Measurements from ENCODE around the gene CYYR1.

CYYR1 gene

GRCh38 chr21:26445440-26445839, 127.6 kb downstream of the CYYR1 start:
- Histone ChIP-seq H3K9me3 (ENCODE audit: control insufficient read depth, low read length) (no peaks in the 10 kb centered on the region), H3K4me3 (ENCODE audit: low read length) (no peak overlapping the region)

GRCh38 chr21:26444646-26445045, 128.4 kb downstream of the CYYR1 start:
- Histone ChIP-seq H3K4me1 (ENCODE audit: control insufficient read depth, insufficient read depth, low read length) (no peaks in the 10 kb centered on the region), H3K36me3 (ENCODE audit: control insufficient read depth, insufficient read depth, low read length) (no peaks in the 10 kb centered on the region), H3K9ac (ENCODE audit: low read length) (no peak overlapping the region), H3K27me3 (ENCODE audit: control insufficient read depth, insufficient read depth, low read length) (no peaks in the 10 kb centered on the region), H3K4me3 (ENCODE audit: low read length) (no peak overlapping the region), H3K9me3 (ENCODE audit: control insufficient read depth, low read length) (no peaks in the 10 kb centered on the region)

More at GRCh38 chr21:26445440-26445839, 127.6 kb downstream of the CYYR1 start:
- no peaks in the 10 kb centered on the region for H3K4me1 ChIP-seq (ENCODE audit: control insufficient read depth, insufficient read depth, low read length)
- no peaks in the 10 kb centered on the region for H3K36me3 ChIP-seq (ENCODE audit: control insufficient read depth, insufficient read depth, low read length)
- H3K27me3 ChIP-seq (ENCODE audit: control insufficient read depth, insufficient read depth, low read length) = no peaks in the 10 kb centered on the region
- no peak overlapping the region for H3K9ac ChIP-seq (ENCODE audit: low read length)

GRCh38 chr21:26443867-26444266, 129.2 kb downstream of the CYYR1 start:
- no peaks in the 10 kb centered on the region for H3K27me3 ChIP-seq (ENCODE audit: control insufficient read depth, insufficient read depth, low read length)
- no peaks in the 10 kb centered on the region for H3K36me3 ChIP-seq (ENCODE audit: control insufficient read depth, insufficient read depth, low read length)
- no peaks in the 10 kb centered on the region for H3K9me3 ChIP-seq (ENCODE audit: control insufficient read depth, low read length)

GRCh38 chr21:26443291-26443690, 129.8 kb downstream of the CYYR1 start:
- Histone ChIP-seq H3K4me1 (ENCODE audit: control insufficient read depth, insufficient read depth, low read length) (no peaks in the 10 kb centered on the region), H3K4me3 (ENCODE audit: low read length) (no peak overlapping the region), H3K36me3 (ENCODE audit: control insufficient read depth, insufficient read depth, low read length) (no peaks in the 10 kb centered on the region), H3K27me3 (ENCODE audit: control insufficient read depth, insufficient read depth, low read length) (no peaks in the 10 kb centered on the region), H3K9me3 (ENCODE audit: control insufficient read depth, low read length) (no peaks in the 10 kb centered on the region), H3K9ac (ENCODE audit: low read length) (no peak overlapping the region)

More at GRCh38 chr21:26443867-26444266, 129.2 kb downstream of the CYYR1 start:
- Histone ChIP-seq H3K4me3 (ENCODE audit: low read length) (no peak overlapping the region), H3K4me1 (ENCODE audit: control insufficient read depth, insufficient read depth, low read length) (no peaks in the 10 kb centered on the region), H3K9ac (ENCODE audit: low read length) (no peak overlapping the region)

- Histone ChIP-seq H3K9me3 (ENCODE audit: control insufficient read depth, low read length) (no peaks in the 10 kb centered on the region), H3K9ac (ENCODE audit: low read length) (no peak overlapping the region), H3K4me3 (ENCODE audit: low read length) (no peak overlapping the region)
These were observed 131.9 kb downstream of the CYYR1 start for GRCh38 chr21:26441149-26441548.

GRCh38 chr21:26438976-26439375, 134.1 kb downstream of the CYYR1 start:
- Histone ChIP-seq H3K27me3 (ENCODE audit: control insufficient read depth, insufficient read depth, low read length) (no peaks in the 10 kb centered on the region), H3K9me3 (ENCODE audit: control insufficient read depth, low read length) (no peaks in the 10 kb centered on the region), H3K4me1 (ENCODE audit: control insufficient read depth, insufficient read depth, low read length) (no peaks in the 10 kb centered on the region), H3K36me3 (ENCODE audit: control insufficient read depth, insufficient read depth, low read length) (no peaks in the 10 kb centered on the region), H3K9ac (ENCODE audit: low read length) (no peak overlapping the region), H3K4me3 (ENCODE audit: low read length) (no peak overlapping the region)

More at GRCh38 chr21:26441149-26441548, 131.9 kb downstream of the CYYR1 start:
- no peaks in the 10 kb centered on the region for H3K36me3 ChIP-seq (ENCODE audit: control insufficient read depth, insufficient read depth, low read length)
- H3K27me3 ChIP-seq (ENCODE audit: control insufficient read depth, insufficient read depth, low read length) = no peaks in the 10 kb centered on the region
- no peaks in the 10 kb centered on the region for H3K4me1 ChIP-seq (ENCODE audit: control insufficient read depth, insufficient read depth, low read length)

GRCh38 chr21:26437326-26438009, 135.6 kb downstream of the CYYR1 start:
- Histone ChIP-seq H3K36me3 (ENCODE audit: control insufficient read depth, insufficient read depth, low read length) (no peaks in the 10 kb centered on the region), H3K27me3 (ENCODE audit: control insufficient read depth, insufficient read depth, low read length) (no peaks in the 10 kb centered on the region), H3K9ac (ENCODE audit: low read length) (no peak overlapping the region), H3K4me3 (ENCODE audit: low read length) (no peak overlapping the region), H3K9me3 (ENCODE audit: control insufficient read depth, low read length) (no peaks in the 10 kb centered on the region), H3K4me1 (ENCODE audit: control insufficient read depth, insufficient read depth, low read length) (no peaks in the 10 kb centered on the region)

- no peak overlapping the region for H3K9ac ChIP-seq (ENCODE audit: low read length)
- no peaks in the 10 kb centered on the region for H3K9me3 ChIP-seq (ENCODE audit: control insufficient read depth, low read length)
- no peaks in the 10 kb centered on the region for H3K36me3 ChIP-seq (ENCODE audit: control insufficient read depth, insufficient read depth, low read length)
- no peaks in the 10 kb centered on the region for H3K27me3 ChIP-seq (ENCODE audit: control insufficient read depth, insufficient read depth, low read length)
- H3K4me1 ChIP-seq (ENCODE audit: control insufficient read depth, insufficient read depth, low read length) = no peaks in the 10 kb centered on the region
- H3K4me3 ChIP-seq (ENCODE audit: low read length) = no peak overlapping the region
These were observed 139.7 kb downstream of the CYYR1 start for GRCh38 chr21:26433386-26433785.

- no peaks in the 10 kb centered on the region for H3K4me1 ChIP-seq (ENCODE audit: control insufficient read depth, insufficient read depth, low read length)
These were observed 140.7 kb downstream of the CYYR1 start for GRCh38 chr21:26432410-26432809.

GRCh38 chr21:26425576-26425975, 147.5 kb downstream of the CYYR1 start:
- Histone ChIP-seq H3K9ac (ENCODE audit: low read length) (no peak overlapping the region), H3K9me3 (ENCODE audit: control insufficient read depth, low read length) (no peaks in the 10 kb centered on the region), H3K4me3 (ENCODE audit: low read length) (no peak overlapping the region), H3K27me3 (ENCODE audit: control insufficient read depth, insufficient read depth, low read length) (no peaks in the 10 kb centered on the region), H3K36me3 (ENCODE audit: control insufficient read depth, insufficient read depth, low read length) (no peaks in the 10 kb centered on the region), H3K4me1 (ENCODE audit: control insufficient read depth, insufficient read depth, low read length) (no peaks in the 10 kb centered on the region)

More at GRCh38 chr21:26432410-26432809, 140.7 kb downstream of the CYYR1 start:
- H3K9ac ChIP-seq (ENCODE audit: low read length) = no peak overlapping the region
- no peaks in the 10 kb centered on the region for H3K27me3 ChIP-seq (ENCODE audit: control insufficient read depth, insufficient read depth, low read length)
- no peak overlapping the region for H3K4me3 ChIP-seq (ENCODE audit: low read length)
- no peaks in the 10 kb centered on the region for H3K36me3 ChIP-seq (ENCODE audit: control insufficient read depth, insufficient read depth, low read length)
- no peaks in the 10 kb centered on the region for H3K9me3 ChIP-seq (ENCODE audit: control insufficient read depth, low read length)

- Histone ChIP-seq H3K36me3 (ENCODE audit: control insufficient read depth, insufficient read depth, low read length) (no peaks in the 10 kb centered on the region), H3K9me3 (ENCODE audit: control insufficient read depth, low read length) (no peaks in the 10 kb centered on the region), H3K9ac (ENCODE audit: low read length) (no peak overlapping the region), H3K4me1 (ENCODE audit: control insufficient read depth, insufficient read depth, low read length) (no peaks in the 10 kb centered on the region), H3K4me3 (ENCODE audit: low read length) (no peak overlapping the region), H3K27me3 (ENCODE audit: control insufficient read depth, insufficient read depth, low read length) (no peaks in the 10 kb centered on the region)
These were observed 149.6 kb downstream of the CYYR1 start for GRCh38 chr21:26423511-26423910.

- Histone ChIP-seq H3K9ac (ENCODE audit: low read length) (no peak overlapping the region), H3K27me3 (ENCODE audit: control insufficient read depth, insufficient read depth, low read length) (no peaks in the 10 kb centered on the region), H3K4me1 (ENCODE audit: control insufficient read depth, insufficient read depth, low read length) (no peaks in the 10 kb centered on the region), H3K4me3 (ENCODE audit: low read length) (no peak overlapping the region), H3K36me3 (ENCODE audit: control insufficient read depth, insufficient read depth, low read length) (no peaks in the 10 kb centered on the region), H3K9me3 (ENCODE audit: control insufficient read depth, low read length) (no peaks in the 10 kb centered on the region)
These were observed 150.4 kb downstream of the CYYR1 start for GRCh38 chr21:26422706-26423105.

GRCh38 chr21:26422138-26422537, 150.9 kb downstream of the CYYR1 start:
- H3K4me3 ChIP-seq (ENCODE audit: low read length) = no peak overlapping the region

More at GRCh38 chr21:26422138-26422537, 150.9 kb downstream of the CYYR1 start:
- Histone ChIP-seq H3K27me3 (ENCODE audit: control insufficient read depth, insufficient read depth, low read length) (no peaks in the 10 kb centered on the region), H3K9me3 (ENCODE audit: control insufficient read depth, low read length) (no peaks in the 10 kb centered on the region), H3K4me1 (ENCODE audit: control insufficient read depth, insufficient read depth, low read length) (no peaks in the 10 kb centered on the region), H3K9ac (ENCODE audit: low read length) (no peak overlapping the region), H3K36me3 (ENCODE audit: control insufficient read depth, insufficient read depth, low read length) (no peaks in the 10 kb centered on the region)
